Gastroesophageal sphincter (tissue), 4 donors: ENCODE data around the gene ARHGAP24. TPM values are rescaled to one million over a fixed set of nuclear protein-coding genes. Genes with fewer than 3 reads are reported as not detected.
A peak's percentile ranks its signal among the peaks of the same experiment; 100 is the strongest.

Experiments used
- ATAC-seq: fragments of 150-250 bp; one replicate; pipeline ENCODE4 v1.9.1; 2016; ENCODE audit warnings: mild to moderate bottlenecking, moderate library complexity
- H3K27ac ChIP-seq, 4 donors: fragments of 200-600 bp; sonication (generic) in 3 of 4; 1 replicate in 3 of 4; 2 replicates in 1 of 4; pipeline ENCODE4 v1.5.1; 2016 to 2019
- H3K27me3 ChIP-seq: fragments of 200-600 bp; sonication (generic); one replicate; pipeline ENCODE4 v1.5.1; 2019
- H3K36me3 ChIP-seq, 2 donors: fragments of 200-600 bp; sonication (generic); one replicate each; pipeline ENCODE4 v1.5.1; 2019; ENCODE audit warnings: control low read depth in 1 of 2
- H3K4me1 ChIP-seq, 3 donors: fragments of 200-600 bp; sonication (generic); 1 replicate in 2 of 3; 2 replicates in 1 of 3; pipeline ENCODE4 v1.5.1; 2016 to 2019; ENCODE audit warnings: control low read depth in 2 of 3
- H3K4me3 ChIP-seq, 2 donors: fragments of 200-600 bp; sonication (generic); one replicate each; pipeline ENCODE4 v1.5.1; 2019; ENCODE audit warnings: mild to moderate bottlenecking in 1 of 2, moderate library complexity in 1 of 2
- H3K9me3 ChIP-seq, 3 donors: fragments of 200-600 bp; sonication (generic); one replicate each; pipeline ENCODE4 v1.5.1; 2017 to 2019; ENCODE audit warnings: control low read depth in 2 of 3
- CTCF ChIP-seq, 4 experiments: fragments of 200-600 bp in 2 of 4; fragments of 450-650 bp in 2 of 4; sonication (generic) in 1 of 4; IDR thresholded peaks; one replicate each; pipeline ENCODE4 v1.5.1; 2017 to 2019; ENCODE audit warnings: antibody characterized with exemption in 4 of 4, mild to moderate bottlenecking in 2 of 4, moderate library complexity in 2 of 4
- EP300 ChIP-seq: sonication (generic); formaldehyde crosslinking; IDR thresholded peaks from one replicate; pipeline ENCODE4 v1.6.1; 2017; ENCODE audit warnings: antibody characterized with exemption, mild to moderate bottlenecking
- POLR2A ChIP-seq, 2 donors: fragments of 450-650 bp; IDR thresholded peaks; one replicate each; pipeline ENCODE4 v1.6.1; 2017; ENCODE audit warnings: antibody characterized with exemption in 2 of 2, mild to moderate bottlenecking in 2 of 2, moderate library complexity in 1 of 2
- POLR2AphosphoS5 ChIP-seq: sonication (generic); formaldehyde crosslinking; IDR thresholded peaks from one replicate; pipeline ENCODE4 v1.6.1; 2017; ENCODE audit warnings: antibody characterized with exemption
- WGBS, 2 donors: methylation state at CpG; one replicate each; pipeline ENCODE4 v1.1.5; 2018; ENCODE audit warnings: low coverage in 1 of 2; 5-methylcytosine and 5-hydroxymethylcytosine counted together
- total RNA-seq, 4 donors: library from RNA; depleted of rRNA; stranded (reverse); fragments of >200 nt; gene quantifications; one replicate each; pipeline ENCODE4 v1.1.0, GENCODE V29; 2016

ARHGAP24 gene
- total RNA-seq, 4 donors from 2014 or later: 24.4 to 38.6 (median 34.3) TPM

GRCh38 chr4:85741921-85742591 lies 267.1 kb downstream of the ARHGAP24 start:
- Histone ChIP-seq H3K36me3 (no peaks in the 10 kb centered on the region), H3K9me3 (no peaks in the 10 kb centered on the region), H3K27ac (no peak overlapping the region), H3K4me3 (no peak overlapping the region), H3K4me1 (no peaks in the 10 kb centered on the region), H3K27me3 (no peaks in the 10 kb centered on the region)
- ATAC-seq: no peak
- WGBS, 2 donors: 70 to 95% methylated on average over 2 to 5 of the region's 5 CpGs
- TF ChIP-seq POLR2AphosphoS5: no peak
- no peak for TF ChIP-seq EP300
- no peak for TF ChIP-seq POLR2A (IDR thresholded peaks at IDR 0.05)
- TF ChIP-seq CTCF (IDR thresholded peaks at IDR 0.05): no peak

DNA sequence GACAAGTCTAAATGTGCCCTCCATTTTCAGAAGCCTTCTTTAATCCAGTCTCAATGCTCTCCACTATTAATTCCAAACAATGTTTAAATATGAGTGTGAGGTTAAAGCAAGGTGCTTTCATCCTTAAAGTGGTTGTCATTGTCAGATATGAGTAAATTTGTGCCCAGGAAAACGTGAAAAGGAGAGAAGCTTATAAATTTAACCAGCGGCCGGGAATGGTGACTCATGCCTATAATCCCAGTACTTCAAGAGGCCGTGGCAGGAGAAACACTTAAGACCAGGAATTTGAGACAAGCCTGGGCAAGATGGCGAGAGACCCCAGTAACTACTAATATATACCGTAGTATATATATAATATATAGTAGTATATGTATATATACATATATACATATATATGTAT lies 270.0 kb downstream of the ARHGAP24 start:
- H3K27me3 ChIP-seq: no peaks in the 10 kb centered on the region
- no peak overlapping the region for H3K4me3 ChIP-seq
- WGBS, 2 donors: 87% methylated on average over 5 to 6 of the region's 6 CpGs
- ATAC-seq: no peak
- no peaks in the 10 kb centered on the region for H3K9me3 ChIP-seq
- TF ChIP-seq CTCF (IDR thresholded peaks at IDR 0.05) (no peak), POLR2A (IDR thresholded peaks at IDR 0.05) (no peak), POLR2AphosphoS5 (no peak), EP300 (no peak)
- no peak overlapping the region for H3K27ac ChIP-seq
- H3K36me3 ChIP-seq: no peaks in the 10 kb centered on the region
- H3K4me1 ChIP-seq: no peaks in the 10 kb centered on the region

DNA sequence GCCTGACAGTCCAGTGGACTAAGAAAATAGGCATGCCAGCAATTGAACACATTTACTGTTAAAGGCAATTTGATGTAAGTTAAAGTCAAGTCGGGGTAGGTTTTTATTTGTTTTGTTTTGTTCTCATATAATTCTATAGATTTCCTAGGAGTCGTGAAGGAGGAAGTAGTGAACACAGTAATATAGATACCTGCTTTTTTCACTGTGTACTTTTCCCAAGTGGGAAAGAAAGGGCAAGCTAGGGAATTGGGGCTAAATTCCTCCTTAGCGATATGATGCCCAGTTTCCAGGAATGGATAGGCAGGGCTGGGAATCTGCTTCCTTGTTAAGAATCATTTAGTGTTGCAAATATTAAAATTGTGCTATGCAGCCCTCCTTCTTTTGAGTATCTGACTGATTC lies 271.0 kb downstream of the ARHGAP24 start:
- ATAC-seq: no peak
- H3K27ac ChIP-seq: no peak overlapping the region
- H3K27me3 ChIP-seq: no peaks in the 10 kb centered on the region
- H3K4me1 ChIP-seq: no peaks in the 10 kb centered on the region
- H3K9me3 ChIP-seq: no peaks in the 10 kb centered on the region
- WGBS, 2 donors: 84 to 94% methylated on average over 2 to 3 of the region's 3 CpGs
- TF ChIP-seq POLR2AphosphoS5 (no peak), CTCF (IDR thresholded peaks at IDR 0.05) (no peak), POLR2A (IDR thresholded peaks at IDR 0.05) (no peak), EP300 (no peak)
- no peak overlapping the region for H3K4me3 ChIP-seq
- H3K36me3 ChIP-seq: no peaks in the 10 kb centered on the region

DNA sequence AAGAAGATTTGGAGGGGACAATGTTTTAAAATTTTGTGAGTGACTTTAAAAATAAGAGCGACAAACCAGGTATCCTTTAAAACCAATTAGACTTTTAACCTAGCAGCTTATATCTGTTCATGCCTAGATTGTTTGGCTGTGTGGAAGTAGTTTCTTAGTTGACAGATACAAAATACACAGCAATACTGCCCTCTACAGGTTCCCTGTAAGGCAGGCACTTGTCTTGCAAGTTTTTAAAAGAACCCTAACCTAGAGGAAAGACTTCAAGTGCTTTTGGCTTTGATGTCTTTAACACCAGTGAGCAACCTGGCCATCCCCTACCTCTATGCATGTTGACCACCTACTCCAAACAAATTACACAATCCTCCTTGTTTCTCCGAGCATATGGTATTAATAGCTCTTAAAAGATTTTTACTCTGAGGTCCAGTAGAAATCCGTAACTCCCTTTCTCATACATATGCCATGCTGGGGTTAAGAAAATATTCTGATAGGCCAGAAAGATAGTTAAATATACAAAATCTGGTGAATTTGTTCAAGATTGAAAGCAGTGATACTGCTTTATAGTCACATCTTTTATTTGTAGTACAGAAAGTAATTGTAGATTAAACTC lies 273.0 kb downstream of the ARHGAP24 start:
- Histone ChIP-seq H3K36me3 (no peaks in the 10 kb centered on the region), H3K27ac (no peak overlapping the region), H3K27me3 (no peaks in the 10 kb centered on the region), H3K9me3 (no peaks in the 10 kb centered on the region), H3K4me1 (no peaks in the 10 kb centered on the region), H3K4me3 (no peak overlapping the region)
- WGBS, 2 donors: 33 to 37% methylated on average over 3 of the region's 3 CpGs
- TF ChIP-seq CTCF (IDR thresholded peaks at IDR 0.05): peak; percentile 66 to 79 (median 76)
- no peak for TF ChIP-seq POLR2AphosphoS5
- TF ChIP-seq POLR2A (IDR thresholded peaks at IDR 0.05): no peak
- ATAC-seq: peak; percentile 31

- no peaks in the 10 kb centered on the region for H3K36me3 ChIP-seq
- no peaks in the 10 kb centered on the region for H3K4me1 ChIP-seq
- no peaks in the 10 kb centered on the region for H3K27me3 ChIP-seq
- TF ChIP-seq EP300 (no peak), POLR2AphosphoS5 (no peak), CTCF (IDR thresholded peaks at IDR 0.05) (no peak), POLR2A (IDR thresholded peaks at IDR 0.05) (no peak)
- no peak for ATAC-seq
- no peaks in the 10 kb centered on the region for H3K9me3 ChIP-seq
- H3K27ac ChIP-seq: no peak overlapping the region
- H3K4me3 ChIP-seq: no peak overlapping the region
- 51 to 64% methylated on average over 3 to 4 of the region's 4 CpGs for WGBS, 2 donors
Observed at GRCh38 chr4:85748654-85749053, 273.7 kb downstream of the ARHGAP24 start.
